Measurements from ENCODE around the gene DDX46.

- TF ChIP-seq EZH2phosphoT487 (IDR thresholded peaks at IDR 0.05; ENCODE audit: insufficient read depth, low read depth): no peak
- TF ChIP-seq EZH2 (IDR thresholded peaks at IDR 0.05; ENCODE audit: insufficient read depth, poor library complexity, severe bottlenecking): no peak
Observed at GRCh38 chr5:134877159-134877558, 118.6 kb downstream of the DDX46 start.
